ENCODE data around the gene CASK. TPM values are rescaled to one million over a fixed set of nuclear protein-coding genes. Genes with fewer than 3 reads are reported as not detected.

The CASK gene
- total RNA-seq, 1 donor from 2014 or later = 41.0 TPM

DNA sequence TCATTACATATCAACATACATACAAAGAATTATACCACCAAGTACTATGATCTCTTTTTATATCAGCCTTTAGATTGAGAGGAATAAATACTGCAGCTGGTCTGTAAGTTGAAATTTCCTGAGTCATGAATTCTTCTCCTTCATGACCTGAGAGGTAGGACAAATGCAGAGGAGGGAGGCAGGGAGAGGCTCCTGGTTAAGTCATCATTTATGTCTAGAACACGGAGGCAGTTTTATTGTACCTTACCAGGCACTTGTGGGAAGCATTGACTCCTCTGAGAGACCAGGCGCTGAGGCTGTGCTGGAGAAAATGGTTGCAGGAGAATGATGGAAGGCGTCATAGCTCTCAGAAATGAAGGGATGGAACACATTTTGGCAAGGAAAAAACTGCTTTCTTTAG lies 12.5 kb upstream of the CASK start:
- intact Hi-C loops (cut with DNase I) = no loop called here
- H3K27me3 ChIP-seq = no peaks in the 10 kb centered on the region
- TF ChIP-seq POLR2A (IDR thresholded peaks at IDR 0.05) = no peak
- TF ChIP-seq, protein P1, sequence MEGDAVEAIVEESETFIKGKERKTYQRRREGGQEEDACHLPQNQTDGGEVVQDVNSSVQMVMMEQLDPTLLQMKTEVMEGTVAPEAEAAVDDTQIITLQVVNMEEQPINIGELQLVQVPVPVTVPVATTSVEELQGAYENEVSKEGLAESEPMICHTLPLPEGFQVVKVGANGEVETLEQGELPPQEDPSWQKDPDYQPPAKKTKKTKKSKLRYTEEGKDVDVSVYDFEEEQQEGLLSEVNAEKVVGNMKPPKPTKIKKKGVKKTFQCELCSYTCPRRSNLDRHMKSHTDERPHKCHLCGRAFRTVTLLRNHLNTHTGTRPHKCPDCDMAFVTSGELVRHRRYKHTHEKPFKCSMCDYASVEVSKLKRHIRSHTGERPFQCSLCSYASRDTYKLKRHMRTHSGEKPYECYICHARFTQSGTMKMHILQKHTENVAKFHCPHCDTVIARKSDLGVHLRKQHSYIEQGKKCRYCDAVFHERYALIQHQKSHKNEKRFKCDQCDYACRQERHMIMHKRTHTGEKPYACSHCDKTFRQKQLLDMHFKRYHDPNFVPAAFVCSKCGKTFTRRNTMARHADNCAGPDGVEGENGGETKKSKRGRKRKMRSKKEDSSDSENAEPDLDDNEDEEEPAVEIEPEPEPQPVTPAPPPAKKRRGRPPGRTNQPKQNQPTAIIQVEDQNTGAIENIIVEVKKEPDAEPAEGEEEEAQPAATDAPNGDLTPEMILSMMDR (IDR thresholded peaks at IDR 0.05) = no peak
- TF ChIP-seq POLR2AphosphoS5 (IDR thresholded peaks at IDR 0.05; ENCODE audit: insufficient read depth in 1 of 2, low read depth in 1 of 2) = no peak
- H3K27ac ChIP-seq = no peak overlapping the region
- no peak for DNase-seq (ENCODE audit: extremely low spot score in 2 of 2)
- no peaks in the 10 kb centered on the region for H3K36me3 ChIP-seq
- H3K4me1 ChIP-seq = no peaks in the 10 kb centered on the region
- no peak overlapping the region for H3K4me3 ChIP-seq
- no peaks in the 10 kb centered on the region for H3K9me3 ChIP-seq

DNA sequence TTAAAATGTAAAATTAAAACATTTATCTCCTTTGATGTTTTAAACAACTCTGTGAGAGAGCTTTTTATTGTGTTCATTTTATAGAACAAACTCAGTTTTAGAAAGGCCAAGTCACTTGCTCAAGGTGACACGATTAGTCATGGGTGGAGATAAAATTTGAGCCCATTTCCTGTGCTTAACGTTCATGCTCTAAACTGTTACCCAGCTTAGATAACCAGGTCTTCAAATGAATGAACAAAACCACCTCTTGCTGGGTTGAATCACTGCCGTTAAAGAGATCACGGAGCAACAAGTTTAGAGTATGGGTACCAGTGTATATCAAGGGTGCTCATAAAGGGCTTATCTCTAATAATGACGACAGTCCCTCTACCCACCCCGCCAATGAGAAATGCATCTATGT lies 10.2 kb upstream of the CASK start:
- Histone ChIP-seq H3K9me3 (no peaks in the 10 kb centered on the region), H3K4me3 (no peak overlapping the region), H3K27ac (no peak overlapping the region), H3K36me3 (no peaks in the 10 kb centered on the region), H3K4me1 (no peaks in the 10 kb centered on the region), H3K27me3 (no peaks in the 10 kb centered on the region)
- DNase-seq (ENCODE audit: extremely low spot score in 2 of 2) = no peak
- intact Hi-C loops (cut with DNase I) = no loop called here
- TF ChIP-seq, protein P1 (IDR thresholded peaks at IDR 0.05) = no peak
- TF ChIP-seq POLR2AphosphoS5 (IDR thresholded peaks at IDR 0.05; ENCODE audit: insufficient read depth in 1 of 2, low read depth in 1 of 2) = no peak

DNA sequence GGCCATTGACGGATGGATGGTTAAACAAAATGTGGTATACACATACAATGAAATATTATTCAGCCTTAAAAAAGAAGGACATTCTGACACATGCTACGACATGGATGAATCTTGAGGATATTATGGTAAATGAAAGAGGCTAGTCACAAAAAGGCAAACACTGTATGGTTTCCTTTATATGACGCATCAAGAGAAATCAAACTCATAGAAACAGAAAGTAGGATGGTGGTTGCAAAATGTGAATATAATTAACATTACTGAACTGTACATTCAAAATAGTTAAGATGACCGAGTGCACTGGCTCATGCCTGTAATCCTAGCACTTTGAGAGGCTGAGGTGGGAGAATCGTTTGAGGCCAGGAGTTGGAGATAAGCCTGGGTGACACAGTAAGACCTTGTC lies 9.5 kb upstream of the CASK start:
- Histone ChIP-seq H3K27ac (no peak overlapping the region), H3K9me3 (no peaks in the 10 kb centered on the region), H3K36me3 (no peaks in the 10 kb centered on the region), H3K4me1 (no peaks in the 10 kb centered on the region), H3K27me3 (no peaks in the 10 kb centered on the region), H3K4me3 (no peak overlapping the region)
- intact Hi-C loops (cut with DNase I) = no loop called here
- TF ChIP-seq, protein P1 (IDR thresholded peaks at IDR 0.05) = no peak
- no peak for TF ChIP-seq POLR2A (IDR thresholded peaks at IDR 0.05)
- TF ChIP-seq POLR2AphosphoS5 (IDR thresholded peaks at IDR 0.05; ENCODE audit: insufficient read depth in 1 of 2, low read depth in 1 of 2) = no peak
- DNase-seq (ENCODE audit: extremely low spot score in 2 of 2) = no peak

DNA sequence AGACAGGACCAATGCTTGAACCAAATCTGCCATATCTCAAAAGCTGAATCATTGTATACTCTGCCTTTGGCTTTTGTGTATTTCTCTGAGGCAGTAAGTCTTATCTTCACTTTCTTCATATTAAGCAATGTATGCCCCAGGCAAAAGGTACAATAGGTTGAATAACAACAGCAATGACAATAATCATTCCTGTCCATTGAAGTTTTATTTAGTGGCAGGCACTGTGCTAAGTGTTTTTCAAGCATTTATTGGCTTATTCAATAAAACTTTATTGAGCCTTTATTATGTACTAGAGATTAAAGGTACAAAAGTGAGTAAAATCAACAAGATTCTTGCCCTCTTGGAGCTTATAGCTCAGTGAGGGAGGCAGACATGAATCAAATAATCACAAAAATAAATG lies 8.2 kb upstream of the CASK start:
- intact Hi-C loops (cut with DNase I) = no loop called here
- TF ChIP-seq POLR2A (IDR thresholded peaks at IDR 0.05) = no peak
- TF ChIP-seq, protein P1 (IDR thresholded peaks at IDR 0.05) = no peak
- TF ChIP-seq POLR2AphosphoS5 (IDR thresholded peaks at IDR 0.05; ENCODE audit: insufficient read depth in 1 of 2, low read depth in 1 of 2) = no peak
- Histone ChIP-seq H3K36me3 (no peaks in the 10 kb centered on the region), H3K27me3 (no peaks in the 10 kb centered on the region), H3K4me1 (no peaks in the 10 kb centered on the region), H3K27ac (no peak overlapping the region), H3K9me3 (no peaks in the 10 kb centered on the region), H3K4me3 (no peak overlapping the region)
- DNase-seq (ENCODE audit: extremely low spot score in 2 of 2) = no peak

DNA sequence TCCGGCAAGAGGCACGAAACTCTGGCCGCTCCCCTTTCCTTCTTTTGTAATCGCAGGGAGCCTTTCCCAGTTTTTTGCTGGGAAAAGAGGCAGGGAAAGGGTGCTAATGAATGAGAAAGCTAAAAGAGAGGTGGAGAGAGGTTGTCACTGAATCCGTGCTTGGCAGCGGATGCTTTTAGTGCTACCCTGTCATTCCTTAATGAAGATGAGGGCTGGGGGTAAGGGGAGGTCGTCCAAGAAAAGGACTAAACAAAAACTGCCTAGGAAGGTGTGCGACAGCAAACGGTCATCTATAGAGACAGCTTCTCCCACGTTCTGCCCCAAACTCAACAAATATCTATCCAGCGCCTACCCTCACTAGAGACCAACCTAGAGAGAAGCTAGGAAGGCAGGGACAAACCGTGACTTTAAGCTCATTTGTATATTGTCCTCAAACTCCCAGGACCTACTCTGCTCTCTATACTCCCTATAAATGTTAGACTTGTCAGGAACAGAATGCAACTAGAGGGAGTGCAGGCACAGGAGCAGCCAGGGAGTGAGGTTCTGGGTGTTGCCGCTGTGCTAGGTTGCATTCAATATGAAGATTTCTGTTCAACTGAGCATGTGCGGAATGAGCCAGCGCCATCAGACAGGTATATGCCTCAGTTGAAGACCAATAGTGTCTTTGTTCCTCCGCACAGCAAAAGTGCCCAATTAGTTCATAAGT lies 777 bp upstream of the CASK start:
- Histone ChIP-seq H3K27me3 (no peaks in the 10 kb centered on the region), H3K4me1 (no peaks in the 10 kb centered on the region), H3K36me3 (no peaks in the 10 kb centered on the region), H3K4me3 (peak overlapping the region; percentile 58 to 62), H3K27ac (peak overlapping the region; percentile 86), H3K9me3 (no peaks in the 10 kb centered on the region)
- no peak for DNase-seq (ENCODE audit: extremely low spot score in 2 of 2)
- intact Hi-C loops (cut with DNase I) = no loop called here
- TF ChIP-seq POLR2AphosphoS5 (IDR thresholded peaks at IDR 0.05; ENCODE audit: insufficient read depth in 1 of 2, low read depth in 1 of 2) (no peak), POLR2A (IDR thresholded peaks at IDR 0.05) (no peak)
- TF ChIP-seq, protein P1 (IDR thresholded peaks at IDR 0.05) = no peak
